Measurements from ENCODE around the gene FAM170B. TPM values are rescaled to one million over a fixed set of nuclear protein-coding genes. Genes with fewer than 3 reads are reported as not detected.

Gene FAM170B
- total RNA-seq (2021) (not detected in 2 replicates), Bru-seq, nascent RNA (not detected), BruChase-seq, experiment 1, labeled RNA remaining after a 2-hour chase (not detected), BruChase-seq, experiment 2, labeled RNA remaining after a 6-hour chase (not detected)
- long read RNA-seq: 0 reads

DNA sequence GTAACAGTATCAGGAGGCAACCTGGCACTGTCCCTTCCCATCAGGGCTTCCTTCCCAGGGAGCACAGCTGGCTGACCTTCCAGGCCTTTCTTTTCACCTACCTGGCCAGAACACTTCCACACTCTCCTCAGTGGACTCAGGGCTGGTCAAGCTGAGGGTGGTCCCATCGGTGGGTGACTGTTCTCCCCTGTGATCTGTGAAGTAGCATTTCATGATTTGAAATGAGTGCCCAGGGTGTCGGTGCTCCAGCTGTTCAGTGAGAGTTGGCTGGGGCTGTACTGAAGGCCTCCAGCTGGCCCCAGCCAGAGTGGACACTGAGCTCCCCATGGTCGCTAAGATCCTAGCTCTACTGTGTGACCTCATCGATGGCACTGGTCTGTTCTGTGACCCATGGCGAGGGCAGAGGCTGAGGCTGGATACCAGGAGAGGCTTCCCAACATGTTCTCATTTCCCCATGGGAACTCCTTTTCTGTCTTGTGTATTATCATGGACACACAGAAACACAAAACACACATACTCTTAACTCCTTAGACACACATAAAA, at the start of gene FAM170B:
TSS of gene FAM170B (minus strand) at position 316 of the 543 bp plus-strand sequence. CDS start at position 213, 103 bp downstream.
- CTCF ChIA-PET: no interaction called here
- no peaks in the 10 kb centered on the region for H3K79me2 ChIP-seq (ENCODE audit: low read depth)
- no TSS peak for BruUV-seq (replicated peaks)
- H3F3A ChIP-seq (ENCODE audit: insufficient read depth, low read depth): no peaks in the 10 kb centered on the region
- no peaks in the 10 kb centered on the region for H3K4me1 ChIP-seq (replicated peaks; ENCODE audit: insufficient read depth)
- H3K27ac ChIP-seq: no peak within 1 kb of the TSS
- no peak within 1 kb of the TSS for H3K4me2 ChIP-seq
- H2AFZ ChIP-seq: no peak within 1 kb of the TSS
- H3K9me3 ChIP-seq (ENCODE audit: insufficient read depth, low read depth): no peaks in the 10 kb centered on the region
- DNase-seq: no peak
- TF ChIP-seq, protein P1, sequence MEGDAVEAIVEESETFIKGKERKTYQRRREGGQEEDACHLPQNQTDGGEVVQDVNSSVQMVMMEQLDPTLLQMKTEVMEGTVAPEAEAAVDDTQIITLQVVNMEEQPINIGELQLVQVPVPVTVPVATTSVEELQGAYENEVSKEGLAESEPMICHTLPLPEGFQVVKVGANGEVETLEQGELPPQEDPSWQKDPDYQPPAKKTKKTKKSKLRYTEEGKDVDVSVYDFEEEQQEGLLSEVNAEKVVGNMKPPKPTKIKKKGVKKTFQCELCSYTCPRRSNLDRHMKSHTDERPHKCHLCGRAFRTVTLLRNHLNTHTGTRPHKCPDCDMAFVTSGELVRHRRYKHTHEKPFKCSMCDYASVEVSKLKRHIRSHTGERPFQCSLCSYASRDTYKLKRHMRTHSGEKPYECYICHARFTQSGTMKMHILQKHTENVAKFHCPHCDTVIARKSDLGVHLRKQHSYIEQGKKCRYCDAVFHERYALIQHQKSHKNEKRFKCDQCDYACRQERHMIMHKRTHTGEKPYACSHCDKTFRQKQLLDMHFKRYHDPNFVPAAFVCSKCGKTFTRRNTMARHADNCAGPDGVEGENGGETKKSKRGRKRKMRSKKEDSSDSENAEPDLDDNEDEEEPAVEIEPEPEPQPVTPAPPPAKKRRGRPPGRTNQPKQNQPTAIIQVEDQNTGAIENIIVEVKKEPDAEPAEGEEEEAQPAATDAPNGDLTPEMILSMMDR (conservative IDR thresholded peaks at IDR 0.05): no peak
- no peak for TF ChIP-seq EZH2 (IDR thresholded peaks at IDR 0.05; ENCODE audit: low read depth)
- POLR2A ChIA-PET (ENCODE audit: unreplicated experiment): no interaction called here
- intact Hi-C loops (cut with micrococcal nuclease; ENCODE audit: unreplicated experiment): no loop called here
- H3K4me3 ChIP-seq: no peak within 1 kb of the TSS
- no peaks in the 10 kb centered on the region for H4K20me1 ChIP-seq (ENCODE audit: insufficient read depth)
- peaks cover 66% of the 10 kb centered on the region for H3K27me3 ChIP-seq (ENCODE audit: insufficient read depth, low read depth)
- H3K9me2 ChIP-seq (ENCODE audit: insufficient read depth): no peaks in the 10 kb centered on the region
- H3K36me3 ChIP-seq (ENCODE audit: low read depth): no peaks in the 10 kb centered on the region

DNA sequence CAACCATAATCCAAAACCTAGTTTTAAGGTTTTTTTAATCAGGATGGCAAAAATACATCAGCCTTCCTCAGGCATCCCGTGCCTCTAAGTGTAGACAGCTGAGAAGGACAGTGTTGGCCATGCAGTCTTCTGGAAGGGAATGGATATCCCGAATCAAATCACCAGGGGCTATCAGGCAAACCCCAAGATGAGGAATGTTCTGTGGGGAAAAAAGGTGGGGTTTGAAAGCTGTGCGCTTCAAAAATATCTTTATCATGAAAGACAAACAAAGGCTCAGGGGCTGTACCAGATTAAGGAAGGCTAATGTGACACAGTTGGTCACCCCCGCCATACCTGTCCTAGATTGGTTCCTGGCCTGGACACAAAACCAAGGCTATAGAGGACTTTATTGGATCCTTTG, 49.0 kb upstream of the FAM170B start:
- Histone ChIP-seq H3K4me1 (replicated peaks; ENCODE audit: insufficient read depth) (peaks cover under 1% of the 10 kb centered on the region), H3K27ac (no peak overlapping the region), H3K79me2 (ENCODE audit: low read depth) (no peaks in the 10 kb centered on the region), H3K27me3 (ENCODE audit: insufficient read depth, low read depth) (no peaks in the 10 kb centered on the region), H3K4me3 (no peak overlapping the region), H3K36me3 (ENCODE audit: low read depth) (no peaks in the 10 kb centered on the region), H3K4me2 (no peak overlapping the region), H3K9me2 (ENCODE audit: insufficient read depth) (no peaks in the 10 kb centered on the region), H3K9me3 (ENCODE audit: insufficient read depth, low read depth) (no peaks in the 10 kb centered on the region), H4K20me1 (ENCODE audit: insufficient read depth) (no peaks in the 10 kb centered on the region), H3F3A (ENCODE audit: insufficient read depth, low read depth) (no peaks in the 10 kb centered on the region), H2AFZ (no peak overlapping the region)
- BruUV-seq (replicated peaks): no TSS peak
- no peak for DNase-seq
- intact Hi-C loops (cut with micrococcal nuclease; ENCODE audit: unreplicated experiment): no loop called here
- CTCF ChIA-PET: no interaction called here
- POLR2A ChIA-PET (ENCODE audit: unreplicated experiment): no interaction called here
- TF ChIP-seq, protein P1 (conservative IDR thresholded peaks at IDR 0.05): no peak
- TF ChIP-seq EZH2 (IDR thresholded peaks at IDR 0.05; ENCODE audit: low read depth): no peak

DNA sequence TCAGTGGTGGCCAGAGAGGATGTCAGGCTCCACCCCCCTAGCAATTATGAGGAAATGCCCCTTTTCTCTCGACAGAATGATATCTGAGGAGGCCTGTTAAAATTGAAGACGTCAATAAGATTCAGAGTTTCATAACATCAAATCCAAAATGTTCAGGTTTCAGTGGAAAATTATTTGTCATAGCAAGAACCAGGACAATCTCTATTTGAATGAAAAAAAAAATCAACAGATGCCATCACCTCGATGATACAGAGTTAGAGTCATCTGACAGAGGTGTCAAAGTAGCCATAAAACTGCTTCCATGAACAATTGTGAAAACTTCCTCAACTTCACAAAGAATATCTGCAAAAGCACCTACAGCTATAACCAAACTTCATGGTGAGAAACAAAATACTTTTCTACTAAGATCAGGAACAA, 46.6 kb upstream of the FAM170B start:
- TF ChIP-seq, protein P1 (conservative IDR thresholded peaks at IDR 0.05): no peak
- no peak for TF ChIP-seq EZH2 (IDR thresholded peaks at IDR 0.05; ENCODE audit: low read depth)
- intact Hi-C loops (cut with micrococcal nuclease; ENCODE audit: unreplicated experiment): no loop called here
- H3F3A ChIP-seq (ENCODE audit: insufficient read depth, low read depth): no peaks in the 10 kb centered on the region

More for the DNA sequence above, 46.6 kb upstream of the FAM170B start:
- Histone ChIP-seq H4K20me1 (ENCODE audit: insufficient read depth) (no peaks in the 10 kb centered on the region), H3K79me2 (ENCODE audit: low read depth) (no peaks in the 10 kb centered on the region), H3K27ac (no peak overlapping the region), H3K4me2 (no peak overlapping the region), H3K4me1 (replicated peaks; ENCODE audit: insufficient read depth) (no peaks in the 10 kb centered on the region; the same call in none of the 2 replicates), H3K4me3 (no peak overlapping the region), H2AFZ (no peak overlapping the region), H3K9me2 (ENCODE audit: insufficient read depth) (no peaks in the 10 kb centered on the region), H3K27me3 (ENCODE audit: insufficient read depth, low read depth) (no peaks in the 10 kb centered on the region), H3K36me3 (ENCODE audit: low read depth) (no peaks in the 10 kb centered on the region), H3K9me3 (ENCODE audit: insufficient read depth, low read depth) (no peaks in the 10 kb centered on the region)
- DNase-seq: no peak
- BruUV-seq (replicated peaks): no TSS peak
- POLR2A ChIA-PET (ENCODE audit: unreplicated experiment): no interaction called here
- CTCF ChIA-PET: no interaction called here
